ENCODE data around the gene SLAMF1. TPM values are rescaled to one million over a fixed set of nuclear protein-coding genes. Genes with fewer than 3 reads are reported as not detected.

SLAMF1 gene
- total and polyA plus RNA-seq, 2 experiments from 2014 or later: not detected

DNA sequence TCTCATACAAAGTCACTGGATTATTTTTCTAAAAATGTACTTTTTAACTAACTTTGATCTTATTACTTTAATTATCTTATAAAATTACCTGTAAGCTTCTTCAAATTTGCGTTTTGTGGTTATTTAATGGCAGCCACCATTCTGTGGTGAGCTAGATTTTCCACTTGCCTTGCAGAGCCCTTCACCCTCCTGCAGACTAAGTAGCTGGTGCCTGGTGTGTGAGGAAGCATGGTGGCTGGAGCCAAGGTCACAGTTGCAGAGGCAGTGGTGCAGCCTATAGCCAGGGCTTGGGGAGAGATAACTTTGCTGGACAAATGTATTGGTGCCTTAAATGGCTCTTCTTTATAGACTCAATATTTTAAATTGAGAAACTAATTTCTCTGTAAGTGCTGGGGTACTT, 56.4 kb downstream of the SLAMF1 start:
- H3K4me1 ChIP-seq (ENCODE audit: insufficient read depth): no peaks in the 10 kb centered on the region
- H3K4me1 Mint-ChIP-seq: peaks cover 2% of the 10 kb centered on the region; the same call in 1 of the 3 replicates
- no peak overlapping the region for H3K4me3 ChIP-seq
- H2AFZ ChIP-seq: no peak overlapping the region
- no peak for TF ChIP-seq NANOG (IDR thresholded peaks at IDR 0.05; ENCODE audit: borderline replicate concordance)
- no peak for TF ChIP-seq JUNB (IDR thresholded peaks at IDR 0.05; ENCODE audit: unreplicated experiment)
- TF ChIP-seq POLR2AphosphoS5 (IDR thresholded peaks at IDR 0.05; ENCODE audit: low read depth): no peak
- TF ChIP-seq ZNF331 (CRISPR knock-in tag; IDR thresholded peaks at IDR 0.05; ENCODE audit: low read depth): no peak
- no peak for TF ChIP-seq STAT1 (IDR thresholded peaks at IDR 0.05; ENCODE audit: unreplicated experiment)
- TF ChIP-seq, protein P1, sequence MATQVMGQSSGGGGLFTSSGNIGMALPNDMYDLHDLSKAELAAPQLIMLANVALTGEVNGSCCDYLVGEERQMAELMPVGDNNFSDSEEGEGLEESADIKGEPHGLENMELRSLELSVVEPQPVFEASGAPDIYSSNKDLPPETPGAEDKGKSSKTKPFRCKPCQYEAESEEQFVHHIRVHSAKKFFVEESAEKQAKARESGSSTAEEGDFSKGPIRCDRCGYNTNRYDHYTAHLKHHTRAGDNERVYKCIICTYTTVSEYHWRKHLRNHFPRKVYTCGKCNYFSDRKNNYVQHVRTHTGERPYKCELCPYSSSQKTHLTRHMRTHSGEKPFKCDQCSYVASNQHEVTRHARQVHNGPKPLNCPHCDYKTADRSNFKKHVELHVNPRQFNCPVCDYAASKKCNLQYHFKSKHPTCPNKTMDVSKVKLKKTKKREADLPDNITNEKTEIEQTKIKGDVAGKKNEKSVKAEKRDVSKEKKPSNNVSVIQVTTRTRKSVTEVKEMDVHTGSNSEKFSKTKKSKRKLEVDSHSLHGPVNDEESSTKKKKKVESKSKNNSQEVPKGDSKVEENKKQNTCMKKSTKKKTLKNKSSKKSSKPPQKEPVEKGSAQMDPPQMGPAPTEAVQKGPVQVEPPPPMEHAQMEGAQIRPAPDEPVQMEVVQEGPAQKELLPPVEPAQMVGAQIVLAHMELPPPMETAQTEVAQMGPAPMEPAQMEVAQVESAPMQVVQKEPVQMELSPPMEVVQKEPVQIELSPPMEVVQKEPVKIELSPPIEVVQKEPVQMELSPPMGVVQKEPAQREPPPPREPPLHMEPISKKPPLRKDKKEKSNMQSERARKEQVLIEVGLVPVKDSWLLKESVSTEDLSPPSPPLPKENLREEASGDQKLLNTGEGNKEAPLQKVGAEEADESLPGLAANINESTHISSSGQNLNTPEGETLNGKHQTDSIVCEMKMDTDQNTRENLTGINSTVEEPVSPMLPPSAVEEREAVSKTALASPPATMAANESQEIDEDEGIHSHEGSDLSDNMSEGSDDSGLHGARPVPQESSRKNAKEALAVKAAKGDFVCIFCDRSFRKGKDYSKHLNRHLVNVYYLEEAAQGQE (IDR thresholded peaks at IDR 0.05; ENCODE audit: unreplicated experiment): no peak
- TF ChIP-seq, protein P2, sequence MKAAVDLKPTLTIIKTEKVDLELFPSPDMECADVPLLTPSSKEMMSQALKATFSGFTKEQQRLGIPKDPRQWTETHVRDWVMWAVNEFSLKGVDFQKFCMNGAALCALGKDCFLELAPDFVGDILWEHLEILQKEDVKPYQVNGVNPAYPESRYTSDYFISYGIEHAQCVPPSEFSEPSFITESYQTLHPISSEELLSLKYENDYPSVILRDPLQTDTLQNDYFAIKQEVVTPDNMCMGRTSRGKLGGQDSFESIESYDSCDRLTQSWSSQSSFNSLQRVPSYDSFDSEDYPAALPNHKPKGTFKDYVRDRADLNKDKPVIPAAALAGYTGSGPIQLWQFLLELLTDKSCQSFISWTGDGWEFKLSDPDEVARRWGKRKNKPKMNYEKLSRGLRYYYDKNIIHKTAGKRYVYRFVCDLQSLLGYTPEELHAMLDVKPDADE (IDR thresholded peaks at IDR 0.05): no peak
- TF ChIP-seq, protein P3, sequence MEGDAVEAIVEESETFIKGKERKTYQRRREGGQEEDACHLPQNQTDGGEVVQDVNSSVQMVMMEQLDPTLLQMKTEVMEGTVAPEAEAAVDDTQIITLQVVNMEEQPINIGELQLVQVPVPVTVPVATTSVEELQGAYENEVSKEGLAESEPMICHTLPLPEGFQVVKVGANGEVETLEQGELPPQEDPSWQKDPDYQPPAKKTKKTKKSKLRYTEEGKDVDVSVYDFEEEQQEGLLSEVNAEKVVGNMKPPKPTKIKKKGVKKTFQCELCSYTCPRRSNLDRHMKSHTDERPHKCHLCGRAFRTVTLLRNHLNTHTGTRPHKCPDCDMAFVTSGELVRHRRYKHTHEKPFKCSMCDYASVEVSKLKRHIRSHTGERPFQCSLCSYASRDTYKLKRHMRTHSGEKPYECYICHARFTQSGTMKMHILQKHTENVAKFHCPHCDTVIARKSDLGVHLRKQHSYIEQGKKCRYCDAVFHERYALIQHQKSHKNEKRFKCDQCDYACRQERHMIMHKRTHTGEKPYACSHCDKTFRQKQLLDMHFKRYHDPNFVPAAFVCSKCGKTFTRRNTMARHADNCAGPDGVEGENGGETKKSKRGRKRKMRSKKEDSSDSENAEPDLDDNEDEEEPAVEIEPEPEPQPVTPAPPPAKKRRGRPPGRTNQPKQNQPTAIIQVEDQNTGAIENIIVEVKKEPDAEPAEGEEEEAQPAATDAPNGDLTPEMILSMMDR (conservative IDR thresholded peaks at IDR 0.05; ENCODE audit: low read depth in 2 of 2): no peak
- no peak for TF ChIP-seq EZH2 (IDR thresholded peaks at IDR 0.05; ENCODE audit: low read depth, unreplicated experiment)
- TF ChIP-seq, protein P4, sequence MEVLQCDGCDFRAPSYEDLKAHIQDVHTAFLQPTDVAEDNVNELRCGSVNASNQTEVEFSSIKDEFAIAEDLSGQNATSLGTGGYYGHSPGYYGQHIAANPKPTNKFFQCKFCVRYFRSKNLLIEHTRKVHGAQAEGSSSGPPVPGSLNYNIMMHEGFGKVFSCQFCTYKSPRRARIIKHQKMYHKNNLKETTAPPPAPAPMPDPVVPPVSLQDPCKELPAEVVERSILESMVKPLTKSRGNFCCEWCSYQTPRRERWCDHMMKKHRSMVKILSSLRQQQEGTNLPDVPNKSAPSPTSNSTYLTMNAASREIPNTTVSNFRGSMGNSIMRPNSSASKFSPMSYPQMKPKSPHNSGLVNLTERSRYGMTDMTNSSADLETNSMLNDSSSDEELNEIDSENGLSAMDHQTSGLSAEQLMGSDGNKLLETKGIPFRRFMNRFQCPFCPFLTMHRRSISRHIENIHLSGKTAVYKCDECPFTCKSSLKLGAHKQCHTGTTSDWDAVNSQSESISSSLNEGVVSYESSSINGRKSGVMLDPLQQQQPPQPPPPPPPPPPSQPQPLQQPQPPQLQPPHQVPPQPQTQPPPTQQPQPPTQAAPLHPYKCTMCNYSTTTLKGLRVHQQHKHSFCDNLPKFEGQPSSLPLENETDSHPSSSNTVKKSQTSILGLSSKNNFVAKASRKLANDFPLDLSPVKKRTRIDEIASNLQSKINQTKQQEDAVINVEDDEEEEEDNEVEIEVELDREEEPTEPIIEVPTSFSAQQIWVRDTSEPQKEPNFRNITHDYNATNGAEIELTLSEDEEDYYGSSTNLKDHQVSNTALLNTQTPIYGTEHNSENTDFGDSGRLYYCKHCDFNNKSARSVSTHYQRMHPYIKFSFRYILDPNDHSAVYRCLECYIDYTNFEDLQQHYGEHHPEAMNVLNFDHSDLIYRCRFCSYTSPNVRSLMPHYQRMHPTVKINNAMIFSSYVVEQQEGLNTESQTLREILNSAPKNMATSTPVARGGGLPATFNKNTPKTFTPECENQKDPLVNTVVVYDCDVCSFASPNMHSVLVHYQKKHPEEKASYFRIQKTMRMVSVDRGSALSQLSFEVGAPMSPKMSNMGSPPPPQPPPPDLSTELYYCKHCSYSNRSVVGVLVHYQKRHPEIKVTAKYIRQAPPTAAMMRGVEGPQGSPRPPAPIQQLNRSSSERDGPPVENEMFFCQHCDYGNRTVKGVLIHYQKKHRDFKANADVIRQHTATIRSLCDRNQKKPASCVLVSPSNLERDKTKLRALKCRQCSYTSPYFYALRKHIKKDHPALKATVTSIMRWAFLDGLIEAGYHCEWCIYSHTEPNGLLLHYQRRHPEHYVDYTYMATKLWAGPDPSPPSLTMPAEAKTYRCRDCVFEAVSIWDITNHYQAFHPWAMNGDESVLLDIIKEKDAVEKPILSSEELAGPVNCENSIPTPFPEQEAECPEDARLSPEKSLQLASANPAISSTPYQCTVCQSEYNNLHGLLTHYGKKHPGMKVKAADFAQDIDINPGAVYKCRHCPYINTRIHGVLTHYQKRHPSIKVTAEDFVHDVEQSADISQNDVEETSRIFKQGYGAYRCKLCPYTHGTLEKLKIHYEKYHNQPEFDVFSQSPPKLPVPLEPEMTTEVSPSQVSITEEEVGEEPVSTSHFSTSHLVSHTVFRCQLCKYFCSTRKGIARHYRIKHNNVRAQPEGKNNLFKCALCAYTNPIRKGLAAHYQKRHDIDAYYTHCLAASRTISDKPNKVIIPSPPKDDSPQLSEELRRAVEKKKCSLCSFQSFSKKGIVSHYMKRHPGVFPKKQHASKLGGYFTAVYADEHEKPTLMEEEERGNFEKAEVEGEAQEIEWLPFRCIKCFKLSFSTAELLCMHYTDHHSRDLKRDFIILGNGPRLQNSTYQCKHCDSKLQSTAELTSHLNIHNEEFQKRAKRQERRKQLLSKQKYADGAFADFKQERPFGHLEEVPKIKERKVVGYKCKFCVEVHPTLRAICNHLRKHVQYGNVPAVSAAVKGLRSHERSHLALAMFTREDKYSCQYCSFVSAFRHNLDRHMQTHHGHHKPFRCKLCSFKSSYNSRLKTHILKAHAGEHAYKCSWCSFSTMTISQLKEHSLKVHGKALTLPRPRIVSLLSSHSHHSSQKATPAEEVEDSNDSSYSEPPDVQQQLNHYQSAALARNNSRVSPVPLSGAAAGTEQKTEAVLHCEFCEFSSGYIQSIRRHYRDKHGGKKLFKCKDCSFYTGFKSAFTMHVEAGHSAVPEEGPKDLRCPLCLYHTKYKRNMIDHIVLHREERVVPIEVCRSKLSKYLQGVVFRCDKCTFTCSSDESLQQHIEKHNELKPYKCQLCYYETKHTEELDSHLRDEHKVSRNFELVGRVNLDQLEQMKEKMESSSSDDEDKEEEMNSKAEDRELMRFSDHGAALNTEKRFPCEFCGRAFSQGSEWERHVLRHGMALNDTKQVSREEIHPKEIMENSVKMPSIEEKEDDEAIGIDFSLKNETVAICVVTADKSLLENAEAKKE (CRISPR knock-in tag; IDR thresholded peaks at IDR 0.05): no peak
- no peak for TF ChIP-seq EZH2phosphoT487 (IDR thresholded peaks at IDR 0.05; ENCODE audit: unreplicated experiment)
- no peak for TF ChIP-seq CREB1 (CRISPR knock-in tag; IDR thresholded peaks at IDR 0.05; ENCODE audit: low read depth)
- no peak for TF ChIP-seq ZNF114 (CRISPR knock-in tag; IDR thresholded peaks at IDR 0.05)
- H3K4me3 Mint-ChIP-seq: no peak overlapping the region
- H3K27me3 ChIP-seq (ENCODE audit: insufficient read depth): no peaks in the 10 kb centered on the region
- no peaks in the 10 kb centered on the region for H3K36me3 Mint-ChIP-seq (ENCODE audit: low read depth)
- H3K27ac ChIP-seq (ENCODE audit: low read depth): no peak overlapping the region
- DNase-seq (ENCODE audit: low spot score) (no peak), ATAC-seq (no peak)
- H3K27ac Mint-ChIP-seq: no peak overlapping the region
- H3K9me2 ChIP-seq (ENCODE audit: insufficient read depth): no peaks in the 10 kb centered on the region
- H3K36me3 ChIP-seq (ENCODE audit: insufficient read depth): no peaks in the 10 kb centered on the region
- no peaks in the 10 kb centered on the region for H4K20me1 ChIP-seq (replicated peaks; ENCODE audit: insufficient read depth)
- H3F3A ChIP-seq (replicated peaks; ENCODE audit: low read depth): no peaks in the 10 kb centered on the region
- peaks cover under 1% of the 10 kb centered on the region for H3K27me3 Mint-ChIP-seq (ENCODE audit: insufficient read depth, low read depth, poor library complexity)
- H3K9me3 Mint-ChIP-seq: peaks cover 2% of the 10 kb centered on the region; the same call in 1 of the 3 replicates
- H3K4me2 ChIP-seq: no peak overlapping the region
- H3K79me2 ChIP-seq (replicated peaks; ENCODE audit: insufficient read depth): no peaks in the 10 kb centered on the region

All from GM23338 (cell line).